Caki2 (cell line): ENCODE results near the gene VASN. TPM values are rescaled to one million over a fixed set of nuclear protein-coding genes. Genes with fewer than 3 reads are reported as not detected.

ENCODE experiments used
- DNase-seq: peaks from one replicate; pipeline ENCODE4 v3.0.0-alpha.2; 2015; ENCODE audit warnings: low read depth
- in situ Hi-C: cut with HindIII; loops from 2 replicates; pipeline ENCODE4 v1.10.0; 2016; ENCODE audit warnings: low sequenced_read_pairs, low pct_unique_long_range_greater_than_20kb, mixed read lengths
- total RNA-seq: library from RNA; depleted of rRNA; stranded (reverse); fragments of >200 nt; shearing (Covaris generic); gene quantifications from 2 replicates; pipeline ENCODE4 v1.2.3, GENCODE V29; 2014; ENCODE audit warnings: low replicate concordance

Gene VASN
- total RNA-seq, 1 experiment from 2014 or later = 5.5 TPM

DNA sequence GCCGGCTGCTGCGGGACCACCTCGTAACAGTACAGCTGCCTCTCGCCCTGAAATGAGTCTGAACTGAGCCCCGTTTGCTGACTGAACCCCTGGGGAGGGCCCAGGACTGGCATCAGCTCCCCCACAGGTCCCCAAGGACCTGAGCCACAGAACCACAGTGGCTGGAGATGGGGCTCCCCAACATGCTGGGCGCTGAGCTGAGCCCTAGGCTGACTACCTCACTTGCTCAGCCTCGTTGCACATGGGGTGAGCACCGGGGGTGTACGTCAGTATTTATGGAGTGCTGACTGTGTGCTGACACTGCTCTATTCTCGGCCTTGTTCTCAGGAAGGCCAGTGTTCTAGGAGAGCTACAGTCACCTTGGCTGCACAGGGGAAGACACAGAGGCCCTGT is 6.6 kb upstream of the VASN start:
- DNase-seq = no peak
- in situ Hi-C loops = no loop called here

GRCh38 chr16:4365615-4366014 is 6.0 kb upstream of the VASN start:
- DNase-seq = no peak
- in situ Hi-C loops = no loop called here

DNA sequence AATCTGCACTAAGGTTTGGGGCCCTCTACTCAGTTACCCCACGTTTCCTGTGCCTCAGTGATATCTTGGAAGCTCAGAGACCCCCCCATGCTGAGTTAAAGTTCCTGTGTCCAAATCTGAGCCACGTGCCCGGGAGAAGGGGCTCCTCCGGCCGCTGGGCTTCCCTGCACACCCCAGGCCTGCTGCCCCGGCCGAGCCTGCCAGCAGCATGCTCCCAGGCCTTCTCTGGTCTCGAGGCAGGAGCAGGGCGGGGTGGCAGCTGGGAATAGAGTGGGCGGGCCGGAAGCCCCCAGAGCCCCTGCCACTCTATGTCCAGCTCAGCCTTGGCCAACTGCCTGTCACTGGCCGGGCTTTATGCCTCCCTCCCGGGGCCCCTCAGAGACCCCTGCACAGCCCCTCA is 5.6 kb upstream of the VASN start:
- no peak for DNase-seq
- in situ Hi-C loops = no loop called here

- DNase-seq = no peak
- in situ Hi-C loops = no loop called here
These were observed 4.2 kb upstream of the VASN start for GRCh38 chr16:4367393-4367856.

DNA sequence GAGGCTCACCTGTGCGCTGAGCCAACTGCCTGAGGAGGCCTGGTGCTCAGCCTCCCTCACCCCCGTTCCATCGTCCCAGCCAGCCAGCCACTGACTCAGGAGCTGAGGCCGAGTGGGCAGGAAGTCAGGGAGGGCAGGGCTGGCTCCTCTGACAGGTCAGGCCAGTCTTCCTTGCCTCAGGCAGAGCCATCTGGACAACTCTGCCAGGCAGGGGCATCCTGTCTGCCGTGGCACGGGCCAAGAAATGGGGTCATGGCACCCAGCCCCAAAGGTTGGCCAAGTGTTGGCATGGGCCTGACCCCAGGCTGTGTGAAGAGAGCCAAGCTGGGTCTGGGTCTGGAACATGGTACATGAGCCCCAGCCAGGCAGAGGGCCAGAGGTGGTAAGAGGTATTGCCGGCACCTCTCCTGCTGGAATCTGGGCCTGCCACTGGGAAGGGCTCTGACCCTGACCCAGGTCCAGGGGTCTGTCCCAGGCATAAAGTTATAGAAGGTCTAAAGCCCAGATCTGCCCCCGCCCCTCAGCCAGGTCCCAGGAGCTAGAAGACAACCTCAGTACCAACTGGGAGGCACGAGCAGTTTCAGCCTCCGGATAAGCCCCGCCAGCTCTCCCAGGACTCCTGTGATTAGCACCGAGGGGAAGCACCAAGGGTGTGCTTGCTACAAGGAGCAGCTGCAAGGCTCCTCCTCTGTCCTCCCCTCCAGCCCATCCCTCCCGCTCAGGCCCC is 2.5 kb upstream of the VASN start:
- DNase-seq = peak; percentile 54
- in situ Hi-C loops = no loop called here

- in situ Hi-C loops = no loop called here
- DNase-seq = no peak
These were observed 1.5 kb upstream of the VASN start for GRCh38 chr16:4370151-4370550.

DNA sequence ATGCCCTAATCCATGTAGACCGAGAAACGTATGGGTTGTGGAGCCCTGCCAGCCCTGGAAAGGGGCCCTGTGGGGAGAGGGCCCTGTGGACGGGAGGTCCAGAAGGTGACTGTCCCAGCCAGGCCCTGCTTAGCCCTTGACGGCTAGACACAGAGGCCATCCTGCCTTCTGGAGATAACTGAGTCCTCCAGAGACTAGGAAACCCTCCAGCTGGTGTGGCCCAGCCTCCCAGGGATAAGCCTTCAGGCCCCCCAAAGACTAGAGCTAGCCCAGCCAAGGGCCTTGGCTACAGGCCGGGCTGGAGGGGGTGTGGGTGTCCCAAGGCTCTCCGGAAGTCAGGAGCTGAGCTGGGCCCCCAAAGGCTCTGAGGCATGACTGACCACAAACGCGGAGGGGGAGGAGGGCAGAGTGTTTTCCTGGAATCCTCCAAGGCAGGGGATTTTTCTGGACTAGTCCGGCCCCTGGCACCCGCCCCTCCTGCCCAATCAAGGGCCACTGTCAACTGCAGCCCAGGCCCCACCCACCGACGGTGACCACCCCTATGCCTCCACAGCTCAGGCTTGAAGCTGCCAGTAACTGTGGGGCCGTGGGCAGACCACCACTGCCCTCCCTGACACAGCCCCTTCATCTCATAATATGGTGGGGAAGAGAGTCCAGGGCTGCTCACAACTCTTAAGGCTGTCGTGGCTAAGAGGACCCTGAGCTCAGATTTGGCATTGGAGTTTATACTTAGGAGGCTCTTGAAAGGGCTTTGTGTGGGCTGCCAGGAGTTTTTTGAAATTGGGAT is 885 bp upstream of the VASN start:
- DNase-seq = peak; percentile 57
- in situ Hi-C loops = no loop called here

DNA sequence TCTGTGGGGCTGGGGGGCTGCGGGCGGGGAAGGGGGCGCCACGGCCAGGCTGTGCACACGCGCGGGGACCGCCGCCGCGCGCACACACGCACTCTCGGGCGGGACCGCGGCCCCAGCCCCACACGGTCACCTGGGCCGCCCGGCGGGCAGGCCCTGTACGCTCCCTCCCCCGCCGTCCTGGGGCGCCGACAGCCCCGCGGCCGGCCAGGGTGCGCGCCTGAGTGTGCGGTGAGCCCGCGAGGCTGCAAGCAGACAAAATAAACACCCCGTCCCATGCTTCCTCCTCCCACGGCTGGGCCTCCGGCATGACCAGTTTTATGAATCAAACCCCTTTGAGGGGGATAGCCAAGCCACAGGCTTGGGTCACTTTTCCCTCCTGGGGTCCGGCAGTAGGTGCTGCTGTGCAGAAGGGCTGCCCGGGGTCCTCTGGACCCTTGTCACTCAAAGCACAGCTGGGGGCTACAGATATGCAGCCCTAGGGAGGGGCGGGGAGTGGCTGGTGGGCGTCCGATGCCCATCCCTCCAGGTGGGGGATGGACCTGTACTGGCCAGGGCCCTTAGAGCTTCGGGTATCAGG is 441 bp downstream of the VASN start:
- in situ Hi-C loops = no loop called here
- no peak for DNase-seq

DNA sequence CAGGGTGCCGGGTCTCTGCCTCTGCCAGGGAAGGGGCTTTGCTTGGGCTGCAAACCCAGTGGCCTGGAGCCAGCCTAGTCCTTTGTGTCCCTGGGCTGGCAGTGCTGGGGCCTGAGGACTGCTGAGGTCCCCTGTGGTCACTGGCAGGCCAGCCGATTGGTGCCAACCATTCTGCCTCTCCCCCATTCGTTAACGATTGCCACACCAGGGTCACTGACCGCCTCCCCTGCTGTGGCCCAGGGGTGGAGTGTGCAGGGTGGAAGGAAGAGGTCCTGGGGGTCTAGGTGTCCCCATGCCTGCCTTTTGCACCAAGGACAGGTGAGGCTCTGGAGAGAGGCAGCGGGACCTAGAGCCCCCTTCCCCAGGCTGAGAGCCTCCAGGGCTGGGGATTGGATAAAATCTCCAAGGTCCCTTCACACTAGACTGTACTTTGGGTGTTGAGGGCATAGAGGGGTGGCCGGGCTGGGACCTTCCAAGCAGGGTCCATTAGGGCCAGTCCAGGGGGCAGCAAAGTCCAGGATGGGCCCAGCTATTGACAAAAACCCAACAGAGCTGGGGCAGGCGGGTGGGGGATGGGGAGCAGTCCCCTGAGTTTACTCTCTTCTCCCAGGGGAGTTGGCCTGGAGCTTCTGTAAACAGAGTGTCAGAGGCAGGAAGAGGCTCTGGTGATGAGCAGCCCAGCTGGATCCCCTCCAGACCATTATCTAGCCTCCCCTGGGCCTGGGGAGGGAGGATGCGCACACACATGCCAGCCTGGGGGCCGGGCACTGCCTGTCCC is 1.1 kb downstream of the VASN start:
- no peak for DNase-seq
- in situ Hi-C loops = no loop called here

DNA sequence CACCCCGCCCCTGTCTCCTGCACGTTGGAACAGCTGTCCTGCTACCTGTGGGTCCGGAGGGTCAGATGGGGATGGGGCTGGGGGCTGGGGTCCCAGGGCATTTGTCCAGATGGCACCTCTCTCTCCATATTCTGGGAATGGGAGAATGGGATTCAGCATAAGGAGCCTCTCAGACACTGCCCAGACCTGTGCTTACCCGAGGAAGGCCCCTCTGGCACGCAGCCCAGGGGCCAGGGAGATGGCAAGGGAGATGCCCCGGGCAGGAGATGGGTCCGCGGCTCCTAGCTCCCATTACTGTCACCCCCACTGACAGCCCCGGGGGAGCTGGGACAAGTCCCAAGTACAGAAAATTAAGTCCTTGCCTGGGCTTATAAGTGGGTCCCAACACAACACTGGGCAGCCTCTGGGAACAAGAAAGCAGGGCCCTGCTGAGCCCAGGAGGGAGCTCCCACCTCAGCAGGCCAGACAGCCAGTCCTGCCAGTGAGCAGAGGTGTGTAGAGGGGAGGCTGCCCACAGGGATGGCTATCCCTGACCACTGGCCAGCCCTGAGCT is 1.8 kb downstream of the VASN start:
- no peak for DNase-seq
- in situ Hi-C loops = no loop called here

DNA sequence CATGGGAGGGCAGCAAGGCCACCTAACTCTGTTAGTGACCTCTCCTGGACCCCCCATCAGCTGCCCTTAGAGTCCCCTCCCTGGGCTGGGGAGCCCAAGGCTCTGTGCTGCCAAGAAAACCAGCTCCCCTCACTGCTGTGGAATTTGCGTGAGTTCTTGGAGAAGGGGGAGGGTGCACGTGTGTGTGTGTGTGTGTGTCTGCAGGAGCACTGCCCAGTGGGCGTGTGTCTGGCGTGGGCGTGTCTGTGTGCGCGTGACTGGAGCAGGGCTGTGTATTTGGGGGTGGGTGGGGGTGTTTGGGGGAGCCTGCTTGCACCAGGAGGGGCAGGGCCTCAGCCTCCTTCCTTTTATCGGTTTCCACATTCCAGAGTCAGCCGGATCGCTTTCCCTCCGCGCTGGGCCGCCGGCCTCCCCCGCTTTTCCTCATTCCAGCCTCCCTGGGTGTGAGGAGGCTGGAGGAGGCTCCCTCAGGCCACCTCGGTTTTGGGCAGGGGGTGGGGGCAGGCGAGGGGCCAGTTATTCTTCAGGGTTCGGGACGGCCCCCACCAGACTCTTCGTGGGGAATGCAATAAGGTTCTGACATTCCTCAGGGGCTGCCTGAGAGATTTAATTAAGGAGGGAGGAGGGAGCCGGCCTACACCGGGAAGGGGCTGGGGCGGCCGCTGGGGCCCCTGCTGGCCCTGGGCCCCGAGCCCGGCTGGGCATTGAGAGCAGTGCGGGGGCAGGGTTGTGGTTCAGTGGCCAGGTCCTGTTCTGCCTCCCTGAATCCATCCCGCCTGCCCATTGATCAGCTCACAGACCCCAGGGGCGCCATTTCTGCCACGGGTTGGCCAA is 2.5 kb downstream of the VASN start:
- DNase-seq = no peak
- in situ Hi-C loops = no loop called here

GRCh38 chr16:4375717-4376116 is 4.1 kb downstream of the VASN start:
- in situ Hi-C loops = no loop called here
- DNase-seq = no peak

DNA sequence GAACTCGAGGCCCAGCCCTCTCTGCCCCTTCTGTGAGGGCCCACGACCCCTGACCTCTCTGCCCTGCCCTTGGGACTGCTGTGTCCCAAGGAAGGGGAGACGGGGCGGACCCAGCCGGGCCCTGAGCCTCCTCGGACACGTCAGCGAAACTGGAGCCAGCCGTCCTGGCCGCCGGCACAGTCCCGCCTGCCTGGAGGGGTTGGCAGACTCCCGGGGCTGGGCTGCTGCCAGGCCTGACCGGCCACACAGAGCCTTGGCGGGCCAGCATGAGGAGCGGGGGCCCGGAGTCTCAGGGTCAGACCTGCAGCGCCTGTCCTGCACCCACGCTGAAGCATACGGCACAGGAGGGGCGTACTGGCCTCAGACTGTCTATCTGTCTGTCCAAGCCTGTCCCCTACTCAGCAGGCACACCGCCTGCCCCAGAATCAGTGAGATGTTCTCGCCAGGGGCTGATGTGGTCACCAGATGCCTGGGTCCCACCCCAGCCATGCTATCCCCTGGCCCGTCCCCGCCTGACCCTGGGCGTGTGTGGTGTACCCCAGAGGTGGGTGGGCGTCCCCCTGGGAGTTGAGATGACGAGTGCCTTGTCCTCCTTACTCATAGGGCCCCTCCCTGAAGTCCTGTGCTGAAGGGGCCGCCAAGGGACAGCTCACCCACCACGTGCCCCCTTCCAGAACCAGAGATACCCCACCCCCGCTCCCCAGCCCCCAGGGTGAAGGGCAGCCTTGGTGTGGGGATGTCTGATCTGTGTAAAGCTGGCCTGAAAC is 4.7 kb downstream of the VASN start:
- in situ Hi-C loops = no loop called here
- DNase-seq = no peak

GRCh38 chr16:4376893-4377572 is 5.4 kb downstream of the VASN start:
- in situ Hi-C loops = no loop called here
- DNase-seq = no peak

GRCh38 chr16:4377573-4378154 is 6.0 kb downstream of the VASN start:
- in situ Hi-C loops = no loop called here
- DNase-seq = no peak

- in situ Hi-C loops = no loop called here
- DNase-seq = no peak
These were observed 6.6 kb downstream of the VASN start for GRCh38 chr16:4378161-4378666.
